ENCODE measurements around the gene AQP9. TPM values are rescaled to one million over a fixed set of nuclear protein-coding genes. Genes with fewer than 3 reads are reported as not detected.

AQP9 gene, protein sequence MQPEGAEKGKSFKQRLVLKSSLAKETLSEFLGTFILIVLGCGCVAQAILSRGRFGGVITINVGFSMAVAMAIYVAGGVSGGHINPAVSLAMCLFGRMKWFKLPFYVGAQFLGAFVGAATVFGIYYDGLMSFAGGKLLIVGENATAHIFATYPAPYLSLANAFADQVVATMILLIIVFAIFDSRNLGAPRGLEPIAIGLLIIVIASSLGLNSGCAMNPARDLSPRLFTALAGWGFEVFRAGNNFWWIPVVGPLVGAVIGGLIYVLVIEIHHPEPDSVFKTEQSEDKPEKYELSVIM
- total RNA-seq = not detected in 2 replicates

GRCh38 chr15:58138106-58138505, at the start of gene AQP9:
TSS of gene AQP9 (plus strand) at chr15:58138381. CDS start at chr15:58138566, 185 bp downstream.

Other genes starting within 250 kb of the AQP9 start
- 2.7 and 12.5 TPM in 2 replicates for gene ALDH1A2, start 72.7 kb upstream of the AQP9 start, total RNA-seq